Coronary artery (tissue), 2 donors: ENCODE measurements around the gene STON2.
A peak's percentile ranks its signal among the peaks of the same experiment; 100 is the strongest.

ENCODE experiments used
- DNase-seq: peaks from one replicate; pipeline ENCODE4 v3.0.0-alpha.2; 2017; ENCODE audit warnings: low spot score
- H3K27ac ChIP-seq, 2 donors: fragments of 200-600 bp; sonication (generic); one replicate each; pipeline ENCODE4 v1.5.1; 2016 to 2019
- H3K4me3 ChIP-seq: fragments of 200-600 bp; sonication (generic); 2 replicates; pipeline ENCODE4 v1.5.1; 2016; ENCODE audit warnings: mild to moderate bottlenecking, moderate library complexity
- TF ChIP-seq, protein P1 (sequence below): fragments of 200-600 bp; sonication (generic); IDR thresholded peaks from one replicate; pipeline ENCODE4 v1.5.1; 2019; ENCODE audit warnings: antibody characterized with exemption

Gene STON2

DNA sequence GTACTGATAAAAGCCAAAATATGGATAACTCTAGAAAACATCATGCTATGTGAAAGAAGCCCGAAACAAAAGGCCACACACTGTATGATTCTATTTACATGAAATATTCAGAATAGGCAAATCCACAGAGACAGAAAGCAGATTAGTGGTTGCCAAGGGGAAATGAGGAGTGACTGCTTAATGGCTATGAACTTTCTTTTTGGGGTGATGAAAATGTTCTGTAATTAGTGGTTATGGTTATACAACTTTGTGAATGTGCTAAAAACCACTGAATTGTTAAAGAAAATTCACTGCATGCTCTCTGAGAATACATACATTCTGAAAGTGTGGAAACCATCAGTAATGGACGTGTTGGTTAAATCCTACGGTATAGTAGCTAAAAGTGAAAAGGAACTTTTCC lies 39.9 kb upstream of the STON2 start:
- Histone ChIP-seq H3K4me3 (no peak overlapping the region), H3K27ac (no peak overlapping the region)
- no peak for DNase-seq
- TF ChIP-seq, protein P1, sequence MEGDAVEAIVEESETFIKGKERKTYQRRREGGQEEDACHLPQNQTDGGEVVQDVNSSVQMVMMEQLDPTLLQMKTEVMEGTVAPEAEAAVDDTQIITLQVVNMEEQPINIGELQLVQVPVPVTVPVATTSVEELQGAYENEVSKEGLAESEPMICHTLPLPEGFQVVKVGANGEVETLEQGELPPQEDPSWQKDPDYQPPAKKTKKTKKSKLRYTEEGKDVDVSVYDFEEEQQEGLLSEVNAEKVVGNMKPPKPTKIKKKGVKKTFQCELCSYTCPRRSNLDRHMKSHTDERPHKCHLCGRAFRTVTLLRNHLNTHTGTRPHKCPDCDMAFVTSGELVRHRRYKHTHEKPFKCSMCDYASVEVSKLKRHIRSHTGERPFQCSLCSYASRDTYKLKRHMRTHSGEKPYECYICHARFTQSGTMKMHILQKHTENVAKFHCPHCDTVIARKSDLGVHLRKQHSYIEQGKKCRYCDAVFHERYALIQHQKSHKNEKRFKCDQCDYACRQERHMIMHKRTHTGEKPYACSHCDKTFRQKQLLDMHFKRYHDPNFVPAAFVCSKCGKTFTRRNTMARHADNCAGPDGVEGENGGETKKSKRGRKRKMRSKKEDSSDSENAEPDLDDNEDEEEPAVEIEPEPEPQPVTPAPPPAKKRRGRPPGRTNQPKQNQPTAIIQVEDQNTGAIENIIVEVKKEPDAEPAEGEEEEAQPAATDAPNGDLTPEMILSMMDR = no peak

DNA sequence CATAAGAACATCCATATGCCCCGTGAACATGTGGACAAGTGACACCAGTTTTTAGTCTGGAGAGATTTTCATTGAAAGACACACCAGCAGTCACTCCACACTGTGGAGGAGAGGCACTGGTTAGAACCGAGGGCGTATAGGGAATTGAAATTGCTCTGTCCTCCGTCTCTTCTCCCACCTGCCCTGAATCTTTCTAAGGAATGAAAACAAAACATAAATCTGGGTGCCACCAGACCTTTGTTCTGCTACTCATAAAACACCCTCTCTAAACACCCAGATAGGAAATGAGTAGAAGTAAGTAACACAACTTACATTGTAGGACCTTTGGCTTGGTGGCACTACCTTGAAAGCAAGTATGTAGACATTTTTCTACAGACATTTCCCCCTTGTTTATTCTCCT lies 37.1 kb upstream of the STON2 start:
- Histone ChIP-seq H3K27ac (no peak overlapping the region), H3K4me3 (no peak overlapping the region)
- TF ChIP-seq, protein P1 = no peak
- no peak for DNase-seq

DNA sequence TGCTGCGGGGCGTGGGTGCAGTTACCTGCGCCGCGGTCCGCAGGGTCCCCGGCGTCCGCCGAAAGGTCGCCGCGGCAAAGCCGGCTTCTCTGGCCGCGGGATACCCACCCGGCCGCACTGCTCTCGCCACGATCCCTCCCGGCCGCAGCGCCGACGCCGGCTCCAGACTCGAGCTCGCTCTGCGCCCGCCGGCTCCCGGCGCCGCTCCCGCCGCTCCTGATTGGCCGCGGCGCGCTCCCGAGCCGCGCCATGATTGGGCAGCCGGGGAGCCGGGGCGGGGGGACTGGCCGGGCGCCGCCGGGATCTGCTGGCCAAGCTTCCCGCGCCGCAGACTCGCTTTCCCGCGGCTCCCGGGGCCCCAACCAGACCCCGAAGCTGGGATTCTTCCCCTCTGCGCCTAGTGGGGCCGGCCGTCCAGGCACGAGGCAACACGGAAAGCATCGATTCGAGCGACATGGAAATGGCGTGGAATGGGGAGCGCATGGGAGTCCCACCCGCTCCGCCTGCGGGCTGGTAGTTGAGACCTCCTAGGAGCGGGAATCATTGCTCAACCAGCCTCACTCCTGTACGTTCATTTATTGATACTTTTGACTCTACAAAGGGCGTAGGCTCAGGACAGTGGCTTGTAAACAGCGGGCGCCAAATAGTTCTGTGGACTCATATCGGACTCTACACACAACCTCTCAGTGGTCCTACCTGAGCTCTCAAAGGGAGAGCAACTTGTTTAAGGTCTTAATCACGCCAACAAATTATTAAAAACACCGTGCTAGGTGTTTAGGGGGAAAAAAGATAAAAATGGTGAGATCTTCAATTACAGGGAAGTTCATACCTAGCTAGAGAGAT lies 36.4 kb upstream of the STON2 start:
- TF ChIP-seq, protein P1 = no peak
- DNase-seq = no peak
- peak overlapping the region; percentile 76 for H3K4me3 ChIP-seq
- peak overlapping the region in 1 of 2 donors; percentile 59 for H3K27ac ChIP-seq

DNA sequence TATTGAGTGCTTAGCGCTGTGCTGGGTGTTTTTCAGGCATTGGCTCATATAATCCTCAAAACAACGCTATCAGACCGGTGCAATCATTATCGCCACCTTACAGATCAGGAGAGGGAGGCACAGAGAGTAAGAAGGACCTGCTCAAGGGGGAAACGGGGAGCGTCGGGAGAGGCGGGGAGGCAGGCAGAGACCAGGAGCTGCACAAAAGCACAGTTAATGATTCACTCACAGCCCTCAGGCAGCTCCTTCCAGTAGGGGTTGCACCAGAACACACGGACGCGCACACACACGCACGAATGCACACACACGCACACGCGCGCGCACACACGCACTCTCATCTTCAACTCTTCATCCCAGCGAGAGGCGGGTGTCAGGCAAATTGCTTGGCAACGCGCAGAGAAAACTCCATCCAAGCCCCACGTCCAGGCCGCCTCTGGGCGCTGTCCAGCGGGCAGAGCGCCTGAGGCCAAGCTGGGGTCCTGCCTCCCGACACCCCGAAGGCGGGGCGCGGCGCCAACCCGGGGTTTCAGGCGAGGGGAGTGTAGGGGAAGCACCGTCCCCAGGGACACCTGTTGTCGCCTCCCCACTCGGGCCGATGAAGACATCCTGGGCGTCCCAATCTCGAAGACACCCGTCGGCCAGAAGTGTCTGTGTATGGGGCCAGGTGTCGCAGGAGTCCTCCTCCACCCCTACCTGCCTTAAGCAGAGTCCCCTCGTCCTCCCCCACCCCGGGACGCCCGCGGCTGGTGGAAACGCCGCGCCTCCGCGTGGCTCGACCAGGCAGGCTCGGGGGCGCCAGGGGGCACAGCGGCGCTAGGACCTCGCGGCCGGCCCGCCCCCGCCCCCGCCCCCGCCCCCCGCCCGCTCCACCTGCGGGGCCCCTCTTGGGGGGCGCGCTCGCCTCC lies 35.5 kb upstream of the STON2 start:
- no peak for DNase-seq
- H3K27ac ChIP-seq = peak overlapping the region in 1 of 2 donors; percentile 59
- TF ChIP-seq, protein P1 = no peak

DNA sequence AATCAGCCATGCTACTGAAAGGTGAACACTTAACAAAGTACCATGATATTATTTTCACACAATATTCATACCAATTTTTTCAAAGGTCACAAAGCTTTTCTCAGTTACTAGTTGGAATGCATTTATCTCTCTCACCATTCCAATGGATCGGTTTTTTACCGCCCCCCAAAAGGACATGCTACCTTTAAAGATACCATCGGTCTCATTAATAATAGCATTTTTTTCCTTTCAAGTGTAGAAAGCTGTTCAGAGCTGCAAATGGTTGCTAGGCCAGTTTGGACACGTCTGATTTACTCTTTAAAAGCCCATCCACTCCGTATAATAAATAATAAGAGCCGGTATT lies 34.9 kb upstream of the STON2 start:
- Histone ChIP-seq H3K27ac (peak overlapping the region in 1 of 2 donors; percentile 59), H3K4me3 (peak overlapping the region; percentile 76)
- TF ChIP-seq, protein P1 = no peak
- no peak for DNase-seq

More for the DNA sequence above, 35.5 kb upstream of the STON2 start:
- peak overlapping the region; percentile 76 for H3K4me3 ChIP-seq

DNA sequence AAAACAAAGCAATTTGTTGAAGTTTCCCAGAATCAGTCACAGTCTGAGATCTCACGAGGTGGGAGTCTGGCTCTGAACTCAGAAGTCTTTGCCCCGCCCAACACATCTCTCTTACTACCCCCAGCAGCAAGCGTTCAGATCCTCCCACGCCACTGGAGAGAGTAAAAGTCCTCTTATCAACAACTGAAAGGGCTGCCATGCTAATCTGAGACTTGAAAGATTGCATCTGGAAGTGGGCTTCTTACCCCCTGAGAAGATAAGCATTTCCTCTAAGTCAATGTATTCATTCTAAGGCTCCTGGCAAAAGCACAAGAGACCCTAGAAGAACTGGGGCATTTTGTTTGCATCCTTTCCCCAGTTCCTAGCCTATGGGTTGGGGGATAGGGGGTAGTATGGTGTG lies 34.1 kb upstream of the STON2 start:
- Histone ChIP-seq H3K27ac (no peak overlapping the region), H3K4me3 (no peak overlapping the region)
- no peak for DNase-seq
- TF ChIP-seq, protein P1 = no peak
